ENCODE results near the gene TRIM63. TPM values are rescaled to one million over a fixed set of nuclear protein-coding genes. Genes with fewer than 3 reads are reported as not detected.

Gene TRIM63
- total and polyA plus RNA-seq, 2 of the 13 experiments (the other 11 are each of a cell fraction or from before 2014, with no cell fraction given) = not detected

DNA sequence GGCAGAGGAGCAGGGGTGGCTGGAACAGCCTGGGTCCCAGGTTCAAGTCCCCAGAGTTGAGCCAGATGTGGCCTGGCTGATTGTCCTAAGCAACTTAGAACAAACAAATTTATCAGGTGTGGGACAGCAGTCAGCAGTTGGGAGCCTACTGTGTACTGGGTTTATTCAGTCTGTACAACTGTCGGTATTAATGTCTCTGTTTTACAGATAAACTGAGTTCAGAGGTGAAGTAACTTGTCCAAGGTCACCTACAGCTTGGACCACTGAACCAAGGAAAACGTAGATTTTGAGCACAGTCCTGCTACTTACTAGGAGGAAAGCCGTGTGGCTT is 14.6 kb upstream of the TRIM63 start:
- DNase-seq (ENCODE audit: low spot score) (no peak), FAIRE-seq (no peak), ATAC-seq (no peak)
- Histone ChIP-seq H3K9ac (ENCODE audit: insufficient read depth, low read depth, low read length) (no peak overlapping the region), H3K4me1 (ENCODE audit: insufficient read depth, low read length) (no peaks in the 10 kb centered on the region), H3K27ac (ENCODE audit: extremely low read length, insufficient read depth, low read length) (no peak overlapping the region), H2AFZ (ENCODE audit: low read length) (no peak overlapping the region), H3K4me3 (replicated peaks in 1 of 3; ENCODE audit: insufficient read depth in 1 of 3, low read depth in 2 of 3, low read length in 3 of 3) (no peak overlapping the region), H3K27me3 (ENCODE audit: control insufficient read depth in 1 of 2, insufficient read depth in 2 of 2, low read length in 2 of 2) (no peaks in the 10 kb centered on the region; a peak in 2 of 5 replicates), H3K36me3 (replicated peaks in 1 of 2; ENCODE audit: control insufficient read depth in 1 of 2, insufficient read depth in 2 of 2, low read length in 2 of 2) (no peaks in the 10 kb centered on the region), H3K4me2 (ENCODE audit: low read depth, low read length) (no peak overlapping the region), H3K9me3 (ENCODE audit: low read length) (no peaks in the 10 kb centered on the region), H4K20me1 (ENCODE audit: insufficient read depth, low read length) (no peaks in the 10 kb centered on the region), H3K79me2 (ENCODE audit: insufficient read depth, low read length) (no peaks in the 10 kb centered on the region)
- ChIA-PET CTCF (ENCODE audit: low intra/inter-chr PET ratio, low total read pairs) (no interaction called here), POLR2A (no interaction called here)
- BruUV-seq (replicated peaks) = no TSS peak
- intact Hi-C loops (cut with micrococcal nuclease; ENCODE audit: unreplicated experiment) = no loop called here
- in situ Hi-C loops (cut with HindIII; ENCODE audit: extremely low pct_ligation_motif_present, low pct_unique_long_range_greater_than_20kb) = no loop called here
- WGBS (ENCODE audit: low lambda C conversion rate) = 13% methylated on average over 3 of the region's 3 CpGs
- no peak for TF ChIP-seq ZFP62 (CRISPR knock-in tag; IDR thresholded peaks at IDR 0.05)
- TF ChIP-seq, protein P1, sequence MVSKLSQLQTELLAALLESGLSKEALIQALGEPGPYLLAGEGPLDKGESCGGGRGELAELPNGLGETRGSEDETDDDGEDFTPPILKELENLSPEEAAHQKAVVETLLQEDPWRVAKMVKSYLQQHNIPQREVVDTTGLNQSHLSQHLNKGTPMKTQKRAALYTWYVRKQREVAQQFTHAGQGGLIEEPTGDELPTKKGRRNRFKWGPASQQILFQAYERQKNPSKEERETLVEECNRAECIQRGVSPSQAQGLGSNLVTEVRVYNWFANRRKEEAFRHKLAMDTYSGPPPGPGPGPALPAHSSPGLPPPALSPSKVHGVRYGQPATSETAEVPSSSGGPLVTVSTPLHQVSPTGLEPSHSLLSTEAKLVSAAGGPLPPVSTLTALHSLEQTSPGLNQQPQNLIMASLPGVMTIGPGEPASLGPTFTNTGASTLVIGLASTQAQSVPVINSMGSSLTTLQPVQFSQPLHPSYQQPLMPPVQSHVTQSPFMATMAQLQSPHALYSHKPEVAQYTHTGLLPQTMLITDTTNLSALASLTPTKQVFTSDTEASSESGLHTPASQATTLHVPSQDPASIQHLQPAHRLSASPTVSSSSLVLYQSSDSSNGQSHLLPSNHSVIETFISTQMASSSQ (IDR thresholded peaks at IDR 0.05; ENCODE audit: low read depth) = no peak
- TF ChIP-seq, protein P1 (CRISPR knock-in tag; IDR thresholded peaks at IDR 0.05; ENCODE audit: borderline replicate concordance) = no peak
- TF ChIP-seq, protein P2, sequence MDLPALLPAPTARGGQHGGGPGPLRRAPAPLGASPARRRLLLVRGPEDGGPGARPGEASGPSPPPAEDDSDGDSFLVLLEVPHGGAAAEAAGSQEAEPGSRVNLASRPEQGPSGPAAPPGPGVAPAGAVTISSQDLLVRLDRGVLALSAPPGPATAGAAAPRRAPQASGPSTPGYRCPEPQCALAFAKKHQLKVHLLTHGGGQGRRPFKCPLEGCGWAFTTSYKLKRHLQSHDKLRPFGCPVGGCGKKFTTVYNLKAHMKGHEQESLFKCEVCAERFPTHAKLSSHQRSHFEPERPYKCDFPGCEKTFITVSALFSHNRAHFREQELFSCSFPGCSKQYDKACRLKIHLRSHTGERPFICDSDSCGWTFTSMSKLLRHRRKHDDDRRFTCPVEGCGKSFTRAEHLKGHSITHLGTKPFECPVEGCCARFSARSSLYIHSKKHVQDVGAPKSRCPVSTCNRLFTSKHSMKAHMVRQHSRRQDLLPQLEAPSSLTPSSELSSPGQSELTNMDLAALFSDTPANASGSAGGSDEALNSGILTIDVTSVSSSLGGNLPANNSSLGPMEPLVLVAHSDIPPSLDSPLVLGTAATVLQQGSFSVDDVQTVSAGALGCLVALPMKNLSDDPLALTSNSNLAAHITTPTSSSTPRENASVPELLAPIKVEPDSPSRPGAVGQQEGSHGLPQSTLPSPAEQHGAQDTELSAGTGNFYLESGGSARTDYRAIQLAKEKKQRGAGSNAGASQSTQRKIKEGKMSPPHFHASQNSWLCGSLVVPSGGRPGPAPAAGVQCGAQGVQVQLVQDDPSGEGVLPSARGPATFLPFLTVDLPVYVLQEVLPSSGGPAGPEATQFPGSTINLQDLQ (CRISPR knock-in tag; IDR thresholded peaks at IDR 0.05) = no peak
- no peak for TF ChIP-seq ZNF615 (CRISPR knock-in tag; IDR thresholded peaks at IDR 0.05; ENCODE audit: borderline replicate concordance)
- TF ChIP-seq, protein P3, sequence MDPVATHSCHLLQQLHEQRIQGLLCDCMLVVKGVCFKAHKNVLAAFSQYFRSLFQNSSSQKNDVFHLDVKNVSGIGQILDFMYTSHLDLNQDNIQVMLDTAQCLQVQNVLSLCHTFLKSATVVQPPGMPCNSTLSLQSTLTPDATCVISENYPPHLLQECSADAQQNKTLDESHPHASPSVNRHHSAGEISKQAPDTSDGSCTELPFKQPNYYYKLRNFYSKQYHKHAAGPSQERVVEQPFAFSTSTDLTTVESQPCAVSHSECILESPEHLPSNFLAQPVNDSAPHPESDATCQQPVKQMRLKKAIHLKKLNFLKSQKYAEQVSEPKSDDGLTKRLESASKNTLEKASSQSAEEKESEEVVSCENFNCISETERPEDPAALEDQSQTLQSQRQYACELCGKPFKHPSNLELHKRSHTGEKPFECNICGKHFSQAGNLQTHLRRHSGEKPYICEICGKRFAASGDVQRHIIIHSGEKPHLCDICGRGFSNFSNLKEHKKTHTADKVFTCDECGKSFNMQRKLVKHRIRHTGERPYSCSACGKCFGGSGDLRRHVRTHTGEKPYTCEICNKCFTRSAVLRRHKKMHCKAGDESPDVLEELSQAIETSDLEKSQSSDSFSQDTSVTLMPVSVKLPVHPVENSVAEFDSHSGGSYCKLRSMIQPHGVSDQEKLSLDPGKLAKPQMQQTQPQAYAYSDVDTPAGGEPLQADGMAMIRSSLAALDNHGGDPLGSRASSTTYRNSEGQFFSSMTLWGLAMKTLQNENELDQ (CRISPR knock-in tag; IDR thresholded peaks at IDR 0.05; ENCODE audit: borderline replicate concordance) = no peak
- TF ChIP-seq ZNF3 (CRISPR knock-in tag; IDR thresholded peaks at IDR 0.05) = no peak
- TF ChIP-seq, protein P4, sequence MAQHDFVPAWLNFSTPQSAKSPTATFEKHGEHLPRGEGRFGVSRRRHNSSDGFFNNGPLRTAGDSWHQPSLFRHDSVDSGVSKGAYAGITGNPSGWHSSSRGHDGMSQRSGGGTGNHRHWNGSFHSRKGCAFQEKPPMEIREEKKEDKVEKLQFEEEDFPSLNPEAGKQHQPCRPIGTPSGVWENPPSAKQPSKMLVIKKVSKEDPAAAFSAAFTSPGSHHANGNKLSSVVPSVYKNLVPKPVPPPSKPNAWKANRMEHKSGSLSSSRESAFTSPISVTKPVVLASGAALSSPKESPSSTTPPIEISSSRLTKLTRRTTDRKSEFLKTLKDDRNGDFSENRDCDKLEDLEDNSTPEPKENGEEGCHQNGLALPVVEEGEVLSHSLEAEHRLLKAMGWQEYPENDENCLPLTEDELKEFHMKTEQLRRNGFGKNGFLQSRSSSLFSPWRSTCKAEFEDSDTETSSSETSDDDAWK (CRISPR knock-in tag; IDR thresholded peaks at IDR 0.05) = no peak
- no peak for TF ChIP-seq FLYWCH1 (CRISPR knock-in tag; IDR thresholded peaks at IDR 0.05)
- TF ChIP-seq, protein P5, sequence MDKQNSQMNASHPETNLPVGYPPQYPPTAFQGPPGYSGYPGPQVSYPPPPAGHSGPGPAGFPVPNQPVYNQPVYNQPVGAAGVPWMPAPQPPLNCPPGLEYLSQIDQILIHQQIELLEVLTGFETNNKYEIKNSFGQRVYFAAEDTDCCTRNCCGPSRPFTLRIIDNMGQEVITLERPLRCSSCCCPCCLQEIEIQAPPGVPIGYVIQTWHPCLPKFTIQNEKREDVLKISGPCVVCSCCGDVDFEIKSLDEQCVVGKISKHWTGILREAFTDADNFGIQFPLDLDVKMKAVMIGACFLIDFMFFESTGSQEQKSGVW (CRISPR knock-in tag; IDR thresholded peaks at IDR 0.05; ENCODE audit: borderline replicate concordance) = no peak
- TF ChIP-seq HDAC6 (IDR thresholded peaks at IDR 0.05; ENCODE audit: low read depth, low read length) = no peak
- no peak for TF ChIP-seq ATM (IDR thresholded peaks at IDR 0.05; ENCODE audit: borderline replicate concordance)
